Neural crest cell (in vitro differentiated cells): ENCODE data around the gene METTL17. TPM values are rescaled to one million over a fixed set of nuclear protein-coding genes. Genes with fewer than 3 reads are reported as not detected.
A peak's percentile ranks its signal among the peaks of the same experiment; 100 is the strongest.

Experiments used
- DNase-seq: peaks from one replicate; pipeline ENCODE4 v3.0.0; 2021; ENCODE audit warnings: low read depth, mixed read lengths, low spot score
- H3K27ac Mint-ChIP-seq: one replicate; pipeline ENCODE4 v1.8.0; 2021; ENCODE audit warnings: mild to moderate bottlenecking, mixed read lengths; ENCODE audit not compliant: unreplicated experiment
- H3K27me3 Mint-ChIP-seq: 2 replicates; pipeline ENCODE4 v1.8.0; 2021; ENCODE audit warnings: low read depth, mild to moderate bottlenecking, mixed read lengths
- H3K36me3 Mint-ChIP-seq: 2 replicates; pipeline ENCODE4 v1.8.0; 2021; ENCODE audit warnings: low read depth, mild to moderate bottlenecking, mixed read lengths
- H3K4me1 Mint-ChIP-seq: 2 replicates; pipeline ENCODE4 v1.8.0; 2021; ENCODE audit warnings: mixed read lengths
- H3K4me3 Mint-ChIP-seq: one replicate; pipeline ENCODE4 v1.8.0; 2021; ENCODE audit warnings: mild to moderate bottlenecking, mixed read lengths
- H3K9me3 Mint-ChIP-seq: 2 replicates; pipeline ENCODE4 v1.8.0; 2021; ENCODE audit warnings: mixed read lengths
- total RNA-seq: library from RNA; stranded (reverse); gene quantifications from 2 replicates; pipeline ENCODE4 v1.2.1, GENCODE V29; 2021
- TF ChIP-seq, protein P1 (sequence below): fragments of 200-600 bp; sonication (generic); conservative IDR thresholded peaks from 2 replicates; pipeline ENCODE4 v1.5.0; 2021; ENCODE audit warnings: antibody characterized with exemption, mild to moderate bottlenecking

METTL17 gene
- total RNA-seq, 1 donor from 2014 or later, result 86.5 TPM

DNA sequence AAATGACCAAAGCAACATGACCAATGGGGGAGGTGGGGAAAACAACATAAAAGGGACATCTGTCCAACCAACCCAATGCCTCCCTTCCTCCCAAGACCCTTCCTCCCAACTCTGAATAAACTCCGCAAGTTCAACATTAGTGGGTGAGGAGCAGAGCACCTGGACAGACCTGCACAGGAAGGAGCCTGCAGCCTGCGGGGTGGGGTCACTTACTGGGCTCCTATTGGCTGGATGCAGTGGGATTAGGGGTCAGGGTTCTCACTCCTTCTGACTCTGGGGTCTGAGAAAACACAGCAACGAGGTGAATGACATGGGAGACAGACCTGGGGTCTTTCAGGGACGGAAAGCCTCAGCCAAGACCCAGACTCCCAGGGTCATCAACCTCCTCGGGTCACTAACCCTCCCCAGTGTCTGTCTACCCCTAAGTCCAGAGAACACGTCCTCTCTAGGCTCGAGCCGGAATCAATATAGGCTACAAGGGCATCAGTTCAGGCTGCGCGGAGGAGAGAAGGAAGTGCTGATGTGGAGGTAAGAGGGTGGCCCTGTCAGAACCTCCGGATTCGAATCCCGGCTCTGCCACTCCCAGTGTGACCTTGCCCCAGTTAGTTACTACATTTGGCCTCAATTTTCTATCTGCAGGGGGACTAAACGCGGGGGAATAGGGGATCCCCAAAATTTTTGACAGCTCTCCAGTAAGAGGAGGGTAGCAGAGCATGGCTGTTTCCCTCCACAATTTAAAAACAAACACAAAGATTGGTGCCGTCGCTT, 34.2 kb downstream of the METTL17 start:
- no peak for DNase-seq

DNA sequence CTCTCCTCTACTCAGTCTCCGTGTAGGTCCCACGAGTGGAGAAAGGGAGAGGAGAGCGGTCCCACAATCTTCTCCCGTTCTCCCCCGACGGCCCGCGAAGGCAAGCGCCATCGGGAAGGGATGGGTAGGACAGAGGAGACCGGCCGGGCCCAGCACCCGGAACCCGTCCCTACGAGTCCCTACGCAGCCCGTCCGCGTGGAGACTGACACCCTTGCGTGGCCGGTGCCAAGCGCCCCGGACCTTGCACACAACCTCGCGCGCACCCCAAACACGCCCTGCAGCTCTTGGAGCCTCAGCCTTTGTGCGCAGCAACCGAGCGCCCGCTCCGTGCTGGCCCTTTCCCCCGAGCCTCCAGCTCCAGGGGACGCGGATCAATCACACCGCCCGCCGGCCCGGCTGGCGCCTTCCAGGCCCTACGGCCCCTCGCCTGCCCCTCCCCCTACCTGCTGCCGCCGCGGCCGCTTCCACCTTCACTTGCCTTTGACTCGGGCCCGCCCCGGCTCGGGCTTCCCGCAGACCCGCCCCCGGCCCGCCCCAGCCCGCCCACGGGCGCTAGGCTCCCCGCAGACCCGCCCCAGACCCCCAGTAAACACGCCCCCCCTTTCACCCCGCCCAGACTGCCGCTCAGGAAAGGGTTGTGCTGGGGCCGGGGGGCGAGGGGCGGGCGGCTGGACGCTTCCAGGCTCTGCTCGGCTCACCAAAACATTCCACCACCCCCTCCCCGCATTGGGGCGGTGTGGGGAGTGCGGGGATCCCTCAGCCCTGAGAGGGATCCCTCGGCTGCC, 35.0 kb downstream of the METTL17 start, which contains the start of gene NDRG2:
Gene NDRG2, minus strand, starts transcription at position 477 of the 786 bp plus-strand sequence. CDS start 1,746 bp downstream, outside the sequence.
- DNase-seq, result peak; percentile 71
- Mint-ChIP-seq H3K36me3 (no peaks in the 10 kb centered on the region), H3K4me3 (peak within 1 kb of the TSS; percentile 91), H3K9me3 (no peaks in the 10 kb centered on the region), H3K4me1 (peaks cover 19% of the 10 kb centered on the region), H3K27me3 (peaks cover 44% of the 10 kb centered on the region), H3K27ac (no peak within 1 kb of the TSS)
- TF ChIP-seq, protein P1, sequence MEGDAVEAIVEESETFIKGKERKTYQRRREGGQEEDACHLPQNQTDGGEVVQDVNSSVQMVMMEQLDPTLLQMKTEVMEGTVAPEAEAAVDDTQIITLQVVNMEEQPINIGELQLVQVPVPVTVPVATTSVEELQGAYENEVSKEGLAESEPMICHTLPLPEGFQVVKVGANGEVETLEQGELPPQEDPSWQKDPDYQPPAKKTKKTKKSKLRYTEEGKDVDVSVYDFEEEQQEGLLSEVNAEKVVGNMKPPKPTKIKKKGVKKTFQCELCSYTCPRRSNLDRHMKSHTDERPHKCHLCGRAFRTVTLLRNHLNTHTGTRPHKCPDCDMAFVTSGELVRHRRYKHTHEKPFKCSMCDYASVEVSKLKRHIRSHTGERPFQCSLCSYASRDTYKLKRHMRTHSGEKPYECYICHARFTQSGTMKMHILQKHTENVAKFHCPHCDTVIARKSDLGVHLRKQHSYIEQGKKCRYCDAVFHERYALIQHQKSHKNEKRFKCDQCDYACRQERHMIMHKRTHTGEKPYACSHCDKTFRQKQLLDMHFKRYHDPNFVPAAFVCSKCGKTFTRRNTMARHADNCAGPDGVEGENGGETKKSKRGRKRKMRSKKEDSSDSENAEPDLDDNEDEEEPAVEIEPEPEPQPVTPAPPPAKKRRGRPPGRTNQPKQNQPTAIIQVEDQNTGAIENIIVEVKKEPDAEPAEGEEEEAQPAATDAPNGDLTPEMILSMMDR, result no peak

More for the DNA sequence above, 34.2 kb downstream of the METTL17 start:
- peaks cover 19% of the 10 kb centered on the region for H3K4me1 Mint-ChIP-seq
- no peak overlapping the region for H3K27ac Mint-ChIP-seq
- H3K9me3 Mint-ChIP-seq, result no peaks in the 10 kb centered on the region
- peak overlapping the region; percentile 85 for H3K4me3 Mint-ChIP-seq
- H3K36me3 Mint-ChIP-seq, result no peaks in the 10 kb centered on the region
- H3K27me3 Mint-ChIP-seq, result peaks cover 44% of the 10 kb centered on the region
- TF ChIP-seq, protein P1, result no peak

DNA sequence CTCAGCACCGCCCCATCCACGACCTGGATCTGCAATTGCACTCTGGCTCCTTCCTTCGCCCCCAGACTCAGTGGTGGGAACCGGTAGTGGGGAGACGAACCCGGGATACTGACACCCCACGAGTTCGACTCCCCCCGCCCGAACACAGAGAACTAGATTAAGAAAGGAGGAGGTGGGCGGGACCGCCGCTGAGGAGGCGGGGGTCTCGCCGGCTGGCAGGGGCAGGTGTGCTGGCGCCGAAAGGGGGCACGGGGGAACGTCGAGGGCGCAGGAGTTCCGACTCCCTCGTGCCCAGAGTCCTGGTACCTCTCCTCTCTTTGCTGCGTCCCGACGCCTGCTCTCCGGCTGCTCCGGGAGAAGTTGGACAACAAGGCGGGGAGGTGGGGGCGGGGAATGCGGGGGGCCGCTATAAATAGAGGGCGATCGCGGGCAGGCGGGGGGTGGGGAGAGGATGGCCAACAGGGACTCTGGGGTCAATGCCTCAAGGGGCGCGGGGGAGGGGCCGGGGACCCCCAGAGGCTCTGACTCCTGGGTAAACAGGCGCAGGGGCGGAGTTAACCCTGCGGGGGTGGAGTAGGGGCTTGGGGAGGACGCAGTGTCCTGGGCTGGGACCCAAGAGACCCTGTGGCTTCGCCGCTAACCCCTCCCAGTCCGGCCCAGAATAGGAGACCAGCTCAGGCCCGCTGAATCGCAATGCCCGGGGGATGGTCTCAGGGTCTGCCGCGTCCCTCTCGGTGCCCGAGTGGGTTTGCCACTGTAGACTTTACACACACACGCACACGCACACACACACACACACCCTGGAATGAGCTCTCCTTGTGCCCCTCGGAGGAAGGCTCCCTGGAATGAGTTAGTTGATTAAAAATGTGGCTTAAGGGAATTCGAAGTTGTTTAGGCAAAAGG, 35.8 kb downstream of the METTL17 start:
- Mint-ChIP-seq H3K4me3 (peak overlapping the region; percentile 91), H3K4me1 (peaks cover 19% of the 10 kb centered on the region), H3K9me3 (no peaks in the 10 kb centered on the region), H3K27ac (no peak overlapping the region), H3K36me3 (no peaks in the 10 kb centered on the region), H3K27me3 (peaks cover 44% of the 10 kb centered on the region)
- TF ChIP-seq, protein P1, result no peak
- DNase-seq, result peak; percentile 23

DNA sequence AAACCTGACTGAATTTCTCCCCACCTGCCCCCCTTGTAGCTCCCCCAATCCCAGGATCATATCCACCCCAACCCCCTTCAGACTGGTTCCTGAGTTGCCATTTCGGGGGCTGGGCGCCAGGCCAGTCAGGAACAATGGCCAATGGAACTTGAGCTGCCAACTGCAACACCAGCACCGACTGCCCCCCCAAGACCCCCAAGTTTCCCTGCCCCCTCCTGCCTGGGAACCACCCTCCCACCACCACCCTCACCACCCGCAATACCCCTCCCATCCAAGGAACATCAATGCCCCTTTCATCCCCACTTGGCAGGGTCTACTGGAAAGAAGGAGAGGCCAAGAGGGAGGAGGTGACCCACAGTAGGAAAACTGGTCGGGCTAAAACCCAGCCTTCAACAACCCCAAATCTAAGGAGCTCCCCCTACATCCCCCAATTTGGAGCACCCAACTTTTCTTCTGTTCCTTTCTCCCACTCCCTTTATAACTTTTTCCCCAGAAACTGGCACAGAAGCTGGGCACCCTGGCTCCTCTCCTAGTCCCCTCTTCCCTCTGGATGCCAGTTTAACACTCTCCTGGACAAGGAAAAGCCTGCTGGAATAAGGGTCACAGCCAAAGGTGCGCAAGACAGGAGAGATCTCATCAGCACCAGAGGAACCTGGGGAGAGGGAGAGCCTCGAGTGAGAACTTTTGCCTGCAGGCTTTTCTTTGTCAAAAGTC, 36.7 kb downstream of the METTL17 start:
- no peak for DNase-seq
- Mint-ChIP-seq H3K4me1 (peaks cover 19% of the 10 kb centered on the region), H3K9me3 (no peaks in the 10 kb centered on the region), H3K27ac (no peak overlapping the region), H3K36me3 (no peaks in the 10 kb centered on the region), H3K4me3 (peak overlapping the region; percentile 91), H3K27me3 (peaks cover 43% of the 10 kb centered on the region)
- TF ChIP-seq, protein P1, result no peak
